H1 (cell line): Measurements from ENCODE around the gene DPP10. TPM values are rescaled to one million over a fixed set of nuclear protein-coding genes. Genes with fewer than 3 reads are reported as not detected.

Source experiments
- CTCF ChIA-PET: fragments of 300-600 bp; sonication (Branson Sonifier 250); formaldehyde crosslinking; loops from one replicate; lab custom pipeline; 2021; ENCODE audit not compliant: partially characterized antibody; lab: Charles Lee
- POLR2A ChIA-PET: fragments of 300-600 bp; sonication (Branson Sonifier 250); formaldehyde crosslinking; loops from one replicate; lab custom pipeline; 2021; ENCODE audit warnings: inconsistent platforms; ENCODE audit not compliant: partially characterized antibody; lab: Charles Lee
- DNase-seq, 2 experiments: peaks; one replicate each; pipeline versions ENCODE4 v3.0.0 to v3.0.0-alpha.2; 2010 to 2022; ENCODE audit warnings: low spot score in 2 of 2, low read depth in 1 of 2, mixed read lengths in 1 of 2
- FAIRE-seq: peaks from 2 replicates; lab custom pipeline; 2011; peaks lifted over from hg19 to GRCh38; lab: Jason Lieb, UNC
- H2AFZ ChIP-seq: 2 replicates; pipeline ENCODE4 v1.8.1; 2012; ENCODE audit warnings: low read length, inconsistent platforms
- H2AK5ac ChIP-seq: 2 replicates; pipeline ENCODE4 v1.6.1; 2013; ENCODE audit warnings: low read depth, low read length
- H2BK120ac ChIP-seq: replicated peaks from 2 replicates; pipeline ENCODE3; 2013; ENCODE audit warnings: low read depth, low read length, inconsistent platforms
- H2BK12ac ChIP-seq: 2 replicates; pipeline ENCODE4 v1.6.1; 2013; ENCODE audit warnings: low read depth, low read length
- H2BK15ac ChIP-seq: 2 replicates; pipeline ENCODE4 v1.6.1; 2013; ENCODE audit warnings: low read length
- H2BK20ac ChIP-seq: 2 replicates; pipeline ENCODE4 v1.6.1; 2013; ENCODE audit warnings: low read length
- H2BK5ac ChIP-seq: 2 replicates; pipeline ENCODE4 v1.6.1; 2013; ENCODE audit warnings: low read depth, low read length
- H3K14ac ChIP-seq: 2 replicates; pipeline ENCODE4 v1.6.1; 2013; ENCODE audit warnings: inconsistent platforms; ENCODE audit not compliant: insufficient read length
- H3K18ac ChIP-seq: 2 replicates; pipeline ENCODE4 v1.6.1; 2013; ENCODE audit warnings: low read length; ENCODE audit errors: extremely low read depth
- H3K23ac ChIP-seq: 2 replicates; pipeline ENCODE4 v1.6.1; 2013; ENCODE audit warnings: inconsistent platforms; ENCODE audit not compliant: insufficient read length
- H3K23me2 ChIP-seq: 2 replicates; pipeline ENCODE4 v1.6.1; 2013; ENCODE audit warnings: low read depth, low read length
- H3K27ac ChIP-seq: 2 replicates; pipeline ENCODE4 v1.6.1; 2011; ENCODE audit warnings: low read depth, low read length, inconsistent platforms
- H3K27me3 ChIP-seq, 4 experiments: replicated peaks in 1 of 4; 1 replicate in 1 of 4; 2 replicates in 3 of 4; pipeline versions ENCODE4 v1.6.1 to v1.8.1; 2011 to 2013; ENCODE audit warnings: low read length in 3 of 4, mild to moderate bottlenecking in 3 of 4, inconsistent platforms in 2 of 4, mixed read lengths in 2 of 4, moderate library complexity in 1 of 4; ENCODE audit not compliant: control insufficient read depth in 3 of 4, insufficient read depth in 3 of 4; ENCODE audit errors: extremely low read depth in 1 of 4
- H3K36me3 ChIP-seq, 4 experiments: 2 replicates each; pipeline versions ENCODE4 v1.6.1 to v1.8.1; 2011 to 2013; ENCODE audit warnings: mild to moderate bottlenecking in 4 of 4, low read length in 3 of 4, moderate library complexity in 2 of 4, control low read depth in 1 of 4, inconsistent platforms in 1 of 4; ENCODE audit not compliant: insufficient read depth in 4 of 4, control insufficient read depth in 2 of 4
- H3K4ac ChIP-seq: replicated peaks from 2 replicates; pipeline ENCODE3; 2013; ENCODE audit warnings: low read length, low read depth, mixed read lengths, inconsistent platforms; ENCODE audit not compliant: insufficient read length
- H3K4me1 ChIP-seq, 4 experiments: replicated peaks in 1 of 4; 1 replicate in 1 of 4; 2 replicates in 3 of 4; pipeline versions ENCODE4 v1.6.1 to v1.8.1; 2011 to 2013; ENCODE audit warnings: low read length in 3 of 4, inconsistent platforms in 2 of 4, mixed read lengths in 1 of 4; ENCODE audit not compliant: insufficient read depth in 4 of 4, control insufficient read depth in 3 of 4
- H3K4me2 ChIP-seq, 2 experiments: 2 replicates each; pipeline versions ENCODE4 v1.6.1 to v1.8.1; 2011 to 2013; ENCODE audit warnings: low read depth in 2 of 2, low read length in 2 of 2, control low read depth in 1 of 2, inconsistent platforms in 1 of 2, mild to moderate bottlenecking in 1 of 2; ENCODE audit not compliant: insufficient read depth in 1 of 2
- H3K4me3 ChIP-seq, 4 experiments: fragments of 200-600, 300-600 bp in 1 of 4; sonication (generic), shearing (Covaris generic), sonication (Bioruptor Twin) in 1 of 4; 2 replicates each; pipeline versions ENCODE4 v1.5.1 to v1.8.1; 2011 to 2016; ENCODE audit warnings: low read length in 4 of 4, low read depth in 3 of 4, control low read depth in 2 of 4, inconsistent platforms in 2 of 4, mild to moderate bottlenecking in 2 of 4, mixed read lengths in 1 of 4, moderate library complexity in 1 of 4; ENCODE audit not compliant: insufficient read depth in 2 of 4; ENCODE audit errors: extremely low read depth in 1 of 4
- H3K56ac ChIP-seq: replicated peaks from 2 replicates; pipeline ENCODE3; 2013; ENCODE audit warnings: low read depth, mild to moderate bottlenecking, mixed read lengths, low read length, inconsistent platforms; ENCODE audit not compliant: insufficient read length
- H3K79me1 ChIP-seq: 2 replicates; pipeline ENCODE4 v1.6.1; 2013; ENCODE audit warnings: low read depth, low read length, control low read depth
- H3K79me2 ChIP-seq, 2 experiments: 2 replicates each; pipeline versions ENCODE4 v1.6.1 to v1.8.1; 2012 to 2013; ENCODE audit warnings: low read length in 2 of 2, mild to moderate bottlenecking in 2 of 2, inconsistent platforms in 1 of 2; ENCODE audit not compliant: insufficient read depth in 2 of 2, control insufficient read depth in 1 of 2
- H3K9ac ChIP-seq, 4 experiments: replicated peaks in 1 of 4; 1 replicate in 1 of 4; 2 replicates in 3 of 4; pipeline versions ENCODE4 v1.6.1 to v1.8.1; 2011 to 2013; ENCODE audit warnings: low read depth in 3 of 4, low read length in 3 of 4, control low read depth in 2 of 4, mild to moderate bottlenecking in 2 of 4, moderate library complexity in 2 of 4, inconsistent platforms in 1 of 4; ENCODE audit errors: extremely low read depth in 1 of 4
- H3K9me3 ChIP-seq, 2 experiments: 2 replicates each; pipeline versions ENCODE4 v1.6.1 to v1.8.1; 2012 to 2013; ENCODE audit warnings: mild to moderate bottlenecking in 2 of 2, moderate library complexity in 2 of 2, control low read depth in 1 of 2, inconsistent platforms in 1 of 2, low read depth in 1 of 2, low read length in 1 of 2, mixed read lengths in 1 of 2; ENCODE audit not compliant: insufficient read depth in 2 of 2
- H4K20me1 ChIP-seq, 2 experiments: replicated peaks in 1 of 2; 2 replicates each; pipeline versions ENCODE3 to v1.8.1; 2011 to 2013; ENCODE audit warnings: inconsistent platforms in 2 of 2, low read length in 2 of 2, mild to moderate bottlenecking in 1 of 2; ENCODE audit not compliant: insufficient read depth in 2 of 2, control insufficient read depth in 1 of 2
- H4K5ac ChIP-seq: 2 replicates; pipeline ENCODE4 v1.6.1; 2013; ENCODE audit warnings: low read length, low read depth, mixed read lengths, inconsistent platforms; ENCODE audit not compliant: insufficient read length
- H4K8ac ChIP-seq: 2 replicates; pipeline ENCODE4 v1.8.0; 2013; ENCODE audit warnings: mild to moderate bottlenecking, moderate library complexity, low read length, inconsistent platforms; ENCODE audit not compliant: insufficient read depth; ENCODE audit errors: extremely low read depth
- H4K91ac ChIP-seq: replicated peaks from 2 replicates; pipeline ENCODE3; 2013; ENCODE audit warnings: low read length, mixed read lengths, inconsistent platforms; ENCODE audit not compliant: insufficient read length
- BCL11A ChIP-seq, 2 experiments: IDR thresholded peaks; one replicate each; pipeline ENCODE4 v1.6.1; 2011; ENCODE audit warnings: low read depth in 2 of 2, low read length in 2 of 2, mild to moderate bottlenecking in 2 of 2
- EZH2 ChIP-seq: fragments of 200-600 bp; sonication (generic); IDR thresholded peaks from 2 replicates; pipeline ENCODE4 v1.7.1; 2012; ENCODE audit warnings: low read depth, mild to moderate bottlenecking, moderate library complexity, low read length, inconsistent platforms; ENCODE audit not compliant: severe bottlenecking
- HDAC2 ChIP-seq, 2 experiments: fragments of 300-600 bp in 1 of 2; sonication (generic) in 1 of 2; IDR thresholded peaks; 2 replicates each; pipeline ENCODE4 v1.6.1; 2011 to 2012; ENCODE audit warnings: low read depth in 2 of 2, low read length in 2 of 2, mild to moderate bottlenecking in 2 of 2, moderate library complexity in 2 of 2, borderline replicate concordance in 1 of 2, inconsistent platforms in 1 of 2
- KDM1A ChIP-seq: fragments of 200-600, 300-600 bp; sonication (generic); IDR thresholded peaks from 2 replicates; pipeline ENCODE4 v1.7.1; 2016; ENCODE audit warnings: mild to moderate bottlenecking, low read length, borderline replicate concordance
- KDM4A ChIP-seq: IDR thresholded peaks from one replicate; pipeline ENCODE4 v1.7.1; 2012; ENCODE audit warnings: low read depth, mild to moderate bottlenecking, moderate library complexity, low read length, inconsistent platforms; ENCODE audit not compliant: severe bottlenecking
- POU5F1 ChIP-seq: IDR thresholded peaks from 2 replicates; pipeline ENCODE4 v1.6.1; 2011; ENCODE audit warnings: low read depth, mild to moderate bottlenecking, low read length, moderate library complexity
- RAD21 ChIP-seq, 2 experiments: IDR thresholded peaks in 1 of 2; conservative IDR thresholded peaks in 1 of 2; 2 replicates each; pipeline ENCODE4 v1.6.1; 2011; ENCODE audit warnings: low read depth in 2 of 2, low read length in 2 of 2, improper control_type of control experiment in 1 of 2, inconsistent platforms in 1 of 2, mild to moderate bottlenecking in 1 of 2, moderate library complexity in 1 of 2
- RBBP5 ChIP-seq: IDR thresholded peaks from 2 replicates; pipeline ENCODE4 v1.7.1; 2012; ENCODE audit warnings: low read depth, mild to moderate bottlenecking, inconsistent platforms, low read length, moderate library complexity, borderline replicate concordance
- RNF2 ChIP-seq: fragments of 200-900, 300-1000 bp; sonication (generic); IDR thresholded peaks from 2 replicates; pipeline ENCODE4 v1.7.1; 2016; ENCODE audit warnings: borderline replicate concordance, low read depth, mild to moderate bottlenecking, antibody characterized with exemption, low read length; ENCODE audit not compliant: poor library complexity, severe bottlenecking; ENCODE audit errors: missing control alignments
- SP1 ChIP-seq: IDR thresholded peaks from 2 replicates; pipeline ENCODE4 v1.6.1; 2011; ENCODE audit warnings: low read depth, low read length
- USF2 ChIP-seq: IDR thresholded peaks from 2 replicates; pipeline ENCODE4 v1.6.1; 2011; ENCODE audit warnings: low read length, improper control_type of control experiment
- WGBS, 2 experiments: shearing (Covaris generic) in 1 of 2; methylation state at CpG; one replicate each; pipeline versions ENCODE4 v1.1.6 to v1.1.7; 2013 to 2015; ENCODE audit warnings: low lambda C conversion rate in 2 of 2, mixed read lengths in 2 of 2, inconsistent platforms in 1 of 2, low coverage in 1 of 2, missing lambda C conversion rate in 1 of 2; ENCODE audit not compliant: insufficient replicate concordance in 2 of 2, insufficient coverage in 1 of 2, insufficient read length in 1 of 2; ENCODE audit errors: extremely low coverage in 1 of 2, missing lambda C conversion rate in 1 of 2; 5-methylcytosine and 5-hydroxymethylcytosine counted together
- polyA plus RNA-seq, 7 experiments: library from polyadenylated mRNA; depleted of rRNA in 3 of 7; stranded (reverse) in 5 of 7; unstranded in 2 of 7; fragments of >200 nt in 5 of 7; fragments of 200-250 nt in 2 of 7; gene quantifications; 1 replicate in 5 of 7; 2 replicates in 1 of 7; 4 replicates in 1 of 7; pipeline versions ENCODE4 v1.2.1 to v1.2.3, GENCODE V29; 2011 to 2013; ENCODE audit warnings: missing spikeins in 2 of 7, mixed read lengths in 2 of 7
- total RNA-seq: library from RNA; stranded (reverse); fragmentation: NEBNext Ultra II Directional; extraction: Animal tissue kit (Norgen Biotek cat#: 25700); gene quantifications from 2 replicates; pipeline ENCODE4 v1.2.1, GENCODE V29; 2021

Gene DPP10
- total and polyA plus RNA-seq, 2 of the 8 experiments (the other 6 are each of a cell fraction or from before 2014, with no cell fraction given) = 3.3 to 7.2 TPM

GRCh38 chr2:115635430-115635829, 1193.0 kb downstream of the DPP10 start:
- H3K56ac ChIP-seq = no peak overlapping the region
- no peaks in the 10 kb centered on the region for H3K4me1 ChIP-seq
- H3K14ac ChIP-seq = no peak overlapping the region
- no peak overlapping the region for H2BK5ac ChIP-seq
- no peak for DNase-seq
- no peaks in the 10 kb centered on the region for H3K36me3 ChIP-seq
- no peak overlapping the region for H3K4ac ChIP-seq
- no peak overlapping the region for H2BK20ac ChIP-seq
- no peak overlapping the region for H3K4me2 ChIP-seq
- no peaks in the 10 kb centered on the region for H3K23me2 ChIP-seq
- H3K9me3 ChIP-seq = no peaks in the 10 kb centered on the region
- no peak overlapping the region for H3K23ac ChIP-seq
- WGBS, 2 experiments = 86% methylated on average over 2 of the region's 2 CpGs; no CpG with 5 or more reads in 1 of the 2 experiments
- H2BK15ac ChIP-seq = no peak overlapping the region
- H4K20me1 ChIP-seq = no peaks in the 10 kb centered on the region
- H4K8ac ChIP-seq = no peak overlapping the region
- no peak overlapping the region for H3K27ac ChIP-seq
- no peak for FAIRE-seq
- ChIA-PET POLR2A (no interaction called here), CTCF (interaction anchor here (0.6 kb wide), 1 partner anchor 595 kb away, joined by 3 read pairs; no protein-coding TSS in a partner anchor)
- no peak overlapping the region for H3K18ac ChIP-seq
- H2BK120ac ChIP-seq = no peak overlapping the region
- H3K79me2 ChIP-seq = no peaks in the 10 kb centered on the region
- no peak overlapping the region for H4K5ac ChIP-seq
- peaks cover 0 to 1% (median 0%) of the 10 kb centered on the region in 4 experiments; a peak in 1 of 7 replicates for H3K27me3 ChIP-seq
- H3K79me1 ChIP-seq = no peaks in the 10 kb centered on the region; the same call in 1 of the 2 replicates
- no peak overlapping the region for H3K9ac ChIP-seq
- no peak overlapping the region for H4K91ac ChIP-seq
- H2BK12ac ChIP-seq = no peak overlapping the region
- no peak overlapping the region for H3K4me3 ChIP-seq
- H2AK5ac ChIP-seq = no peak overlapping the region
- H2AFZ ChIP-seq = no peak overlapping the region
- TF ChIP-seq HDAC2 (IDR thresholded peaks at IDR 0.05; ENCODE audit: borderline replicate concordance in 1 of 2, low read depth in 2 of 2, low read length in 2 of 2) (no peak), USF2 (no peak), RNF2 (no peak), SP1 (no peak), KDM1A (no peak), BCL11A (IDR thresholded peaks at IDR 0.05; ENCODE audit: low read depth in 2 of 2, low read length in 2 of 2) (no peak), RBBP5 (no peak), POU5F1 (no peak), RAD21 (IDR thresholded peaks at IDR 0.05 in 1 of 2, conservative IDR thresholded peaks at IDR 0.05 in 1 of 2; ENCODE audit: low read depth in 2 of 2, low read length in 2 of 2) (no peak), KDM4A (no peak), EZH2 (no peak)
